Keratinocyte (primary cell): ENCODE measurements around the gene ERRFI1. TPM values are rescaled to one million over a fixed set of nuclear protein-coding genes. Genes with fewer than 3 reads are reported as not detected.

Experiments
- DNase-seq: peaks from one replicate; pipeline ENCODE4 v3.0.0-alpha.2; 2011; ENCODE audit warnings: low read depth, missing footprints, low spot score
- FAIRE-seq: peaks from 2 replicates; lab custom pipeline; 2011; peaks lifted over from hg19 to GRCh38; lab: Jason Lieb, UNC
- H2AFZ ChIP-seq: 2 replicates; pipeline ENCODE4 v1.6.0; 2012; ENCODE audit warnings: low read length, control low read depth, inconsistent platforms; ENCODE audit not compliant: control insufficient read depth
- H3K27ac ChIP-seq: 2 replicates; pipeline ENCODE4 v1.5.1; 2011; ENCODE audit warnings: low read length; ENCODE audit not compliant: control insufficient read depth, insufficient read depth
- H3K27me3 ChIP-seq: 3 replicates; pipeline ENCODE4 v1.6.0; 2011; ENCODE audit warnings: low read length; ENCODE audit not compliant: control insufficient read depth, insufficient read depth; ENCODE audit errors: extremely low read depth
- H3K36me3 ChIP-seq, 2 experiments: 2 replicates in 1 of 2; 3 replicates in 1 of 2; pipeline ENCODE4 v1.5.1; 2011; ENCODE audit warnings: low read length in 2 of 2, mild to moderate bottlenecking in 1 of 2; ENCODE audit not compliant: control insufficient read depth in 2 of 2, insufficient read depth in 2 of 2; ENCODE audit errors: extremely low read depth in 1 of 2
- H3K4me1 ChIP-seq: 3 replicates; pipeline ENCODE4 v1.5.1; 2011; ENCODE audit warnings: low read length; ENCODE audit not compliant: control insufficient read depth, insufficient read depth; ENCODE audit errors: extremely low read depth
- H3K4me2 ChIP-seq: 3 replicates; pipeline ENCODE4 v1.6.0; 2011; ENCODE audit warnings: low read depth, low read length; ENCODE audit not compliant: control insufficient read depth, insufficient read depth; ENCODE audit errors: extremely low read depth
- H3K4me3 ChIP-seq, 3 experiments: fragments of 200-600 bp in 1 of 3; sonication (generic) in 1 of 3; 2 replicates in 2 of 3; 3 replicates in 1 of 3; pipeline ENCODE4 v1.5.1; 2011 to 2016; ENCODE audit warnings: low read length in 3 of 3, mild to moderate bottlenecking in 3 of 3, control low read depth in 2 of 3, inconsistent platforms in 1 of 3, low read depth in 1 of 3, mixed read lengths in 1 of 3, mixed run types in 1 of 3, moderate library complexity in 1 of 3; ENCODE audit not compliant: control insufficient read depth in 2 of 3, insufficient read depth in 2 of 3; ENCODE audit errors: extremely low read depth in 1 of 3
- H3K79me2 ChIP-seq: 2 replicates; pipeline ENCODE4 v1.6.0; 2012; ENCODE audit warnings: low read length; ENCODE audit not compliant: control insufficient read depth, insufficient read depth
- H3K9ac ChIP-seq: 3 replicates; pipeline ENCODE4 v1.6.0; 2011; ENCODE audit warnings: low read length; ENCODE audit not compliant: control insufficient read depth, insufficient read depth; ENCODE audit errors: extremely low read depth
- H3K9me1 ChIP-seq: 3 replicates; pipeline ENCODE4 v1.6.0; 2011; ENCODE audit warnings: low read length; ENCODE audit not compliant: control insufficient read depth, insufficient read depth; ENCODE audit errors: extremely low read depth
- H3K9me3 ChIP-seq: 2 replicates; pipeline ENCODE4 v1.5.1; 2012; ENCODE audit warnings: low read depth, low read length; ENCODE audit not compliant: control insufficient read depth
- H4K20me1 ChIP-seq: 3 replicates; pipeline ENCODE4 v1.6.0; 2011; ENCODE audit warnings: low read length; ENCODE audit not compliant: control insufficient read depth, insufficient read depth; ENCODE audit errors: extremely low read depth
- CTCF ChIP-seq, 3 experiments: IDR thresholded peaks in 1 of 3; conservative IDR thresholded peaks in 1 of 3; optimal IDR thresholded peaks in 1 of 3; 2 replicates in 2 of 3; 3 replicates in 1 of 3; pipeline versions ENCODE3 to v1.5.1; 2011; ENCODE audit warnings: low read length in 3 of 3, mild to moderate bottlenecking in 3 of 3, moderate library complexity in 2 of 3, control low read depth in 1 of 3, inconsistent platforms in 1 of 3; ENCODE audit not compliant: insufficient read depth in 2 of 3; ENCODE audit errors: extremely low read depth in 1 of 3
- EZH2 ChIP-seq: IDR thresholded peaks from one replicate; pipeline ENCODE4 v1.6.1; 2012; ENCODE audit warnings: inconsistent platforms, mild to moderate bottlenecking, low read length, moderate library complexity
- dilution Hi-C: fragments of 300-500 bp; cut with MboI; formaldehyde crosslinking; loops from one replicate; pipeline ENCODE4 v1.7.0; 2020; ENCODE audit warnings: low sequenced_read_pairs; ENCODE audit not compliant: extremely low pct_ligation_motif_present
- polyA plus RNA-seq, 5 experiments: library from polyadenylated mRNA; depleted of rRNA in 3 of 5; stranded (reverse) in 3 of 5; stranded (forward) in 1 of 5; unstranded in 1 of 5; fragments of >200 nt; gene quantifications; 1 replicate in 1 of 5; 2 replicates in 3 of 5; 3 replicates in 1 of 5; pipeline versions ENCODE4 v1.2.1 to v1.2.3, GENCODE V29; 2011 to 2012; ENCODE audit warnings: missing spikeins in 2 of 5, low read depth in 1 of 5, low replicate concordance in 1 of 5

The ERRFI1 gene
- polyA plus RNA-seq, 1 donor (not counting 4 experiments of a cell fraction or from before 2014, with no cell fraction given), result 130 TPM

- Histone ChIP-seq H3K4me1 (peaks cover 42% of the 10 kb centered on the region), H4K20me1 (peaks cover 23% of the 10 kb centered on the region), H3K27ac (peak overlapping the region; percentile 8), H3K9me1 (peaks cover 5% of the 10 kb centered on the region), H3K36me3 (peaks cover 28 to 70% of the 10 kb centered on the region in 2 experiments), H3K4me2 (no peak overlapping the region), H3K4me3 (no peak overlapping the region), H3K9me3 (no peaks in the 10 kb centered on the region), H3K27me3 (no peaks in the 10 kb centered on the region), H3K79me2 (peaks cover 66% of the 10 kb centered on the region), H2AFZ (no peak overlapping the region), H3K9ac (no peak overlapping the region)
- TF ChIP-seq CTCF (optimal IDR thresholded peaks at IDR 0.05 in 1 of 3, IDR thresholded peaks at IDR 0.05 in 1 of 3, conservative IDR thresholded peaks at IDR 0.05 in 1 of 3; ENCODE audit: extremely low read depth in 1 of 3, insufficient read depth in 2 of 3, low read length in 3 of 3), result no peak
- TF ChIP-seq EZH2, result no peak
- DNase-seq (no peak), FAIRE-seq (no peak)
- dilution Hi-C loops, result loop anchor here (25.0 kb wide), 1 partner anchor 299 kb away; the partner anchor contains the start of gene SLC45A1
Measured at GRCh38 chr1:8012955-8013354, 13.2 kb downstream of the ERRFI1 start.

- peaks cover 35% of the 10 kb centered on the region for H3K4me1 ChIP-seq
- H4K20me1 ChIP-seq, result peaks cover 23% of the 10 kb centered on the region
- H3K4me2 ChIP-seq, result no peak overlapping the region
Measured at GRCh38 chr1:8011923-8012858, 13.9 kb downstream of the ERRFI1 start.

More at GRCh38 chr1:8011923-8012858, 13.9 kb downstream of the ERRFI1 start:
- H3K27ac ChIP-seq, result no peak overlapping the region
- H3K9me3 ChIP-seq, result no peaks in the 10 kb centered on the region
- no peak overlapping the region for H3K4me3 ChIP-seq
- dilution Hi-C loops, result loop anchor here (25.0 kb wide), 1 partner anchor 300 kb away; the partner anchor contains the start of gene SLC45A1
- peaks cover 59% of the 10 kb centered on the region for H3K79me2 ChIP-seq
- no peak for FAIRE-seq
- H3K27me3 ChIP-seq, result no peaks in the 10 kb centered on the region
- TF ChIP-seq CTCF (optimal IDR thresholded peaks at IDR 0.05 in 1 of 3, IDR thresholded peaks at IDR 0.05 in 1 of 3, conservative IDR thresholded peaks at IDR 0.05 in 1 of 3; ENCODE audit: extremely low read depth in 1 of 3, insufficient read depth in 2 of 3, low read length in 3 of 3), result no peak
- no peak for TF ChIP-seq EZH2
- peaks cover 28 to 70% of the 10 kb centered on the region in 2 experiments for H3K36me3 ChIP-seq
- H3K9ac ChIP-seq, result no peak overlapping the region
- H3K9me1 ChIP-seq, result peaks cover 5% of the 10 kb centered on the region
- no peak overlapping the region for H2AFZ ChIP-seq
- no peak for DNase-seq
